OCI-LY7 (cell line): ENCODE data around the gene IFNL4. TPM values are rescaled to one million over a fixed set of nuclear protein-coding genes. Genes with fewer than 3 reads are reported as not detected.

Source experiments
- BruUV-seq: library from RNA; stranded (reverse); fragments of 400-500 nt; replicated peaks from 2 replicates; lab custom pipeline; 2021; lab: Mats Ljungman, UMichigan
- CTCF ChIA-PET: fragments of 300-600 bp; sonication (Branson Sonifier 250); formaldehyde crosslinking; loops from one replicate; lab custom pipeline; 2022; ENCODE audit warnings: antibody characterized with exemption; ENCODE audit not compliant: unreplicated experiment; lab: Charles Lee
- POLR2A ChIA-PET: fragments of 300-600 bp; sonication (Branson Sonifier 250); formaldehyde crosslinking; loops from one replicate; lab custom pipeline; 2022; ENCODE audit warnings: antibody characterized with exemption; lab: Charles Lee
- DNase-seq: peaks from one replicate; pipeline ENCODE4 v3.0.0-alpha.2; 2015; ENCODE audit warnings: low spot score
- H2AFZ ChIP-seq: fragments of 200-600 bp; sonication (generic), shearing (Covaris generic); 2 replicates; pipeline ENCODE4 v1.6.1; 2014; ENCODE audit warnings: mild to moderate bottlenecking, antibody characterized with exemption, low read length, moderate library complexity
- H3K27ac ChIP-seq: fragments of 200-600 bp; sonication (generic); 2 replicates; pipeline ENCODE4 v1.5.1; 2014; ENCODE audit warnings: mixed run types, low read depth, mild to moderate bottlenecking, moderate library complexity, low read length, inconsistent platforms; ENCODE audit not compliant: poor library complexity, severe bottlenecking
- H3K36me3 ChIP-seq: fragments of 200-600 bp; sonication (generic); 2 replicates; pipeline ENCODE4 v1.6.1; 2014; ENCODE audit warnings: mild to moderate bottlenecking, antibody characterized with exemption, low read length, moderate library complexity, mixed read lengths; ENCODE audit not compliant: insufficient read depth
- H3K4me1 ChIP-seq: fragments of 200-600 bp; sonication (generic); 2 replicates; pipeline ENCODE4 v1.5.1; 2014; ENCODE audit warnings: mild to moderate bottlenecking, low read length; ENCODE audit not compliant: insufficient read depth, poor library complexity, severe bottlenecking
- H3K4me2 ChIP-seq: fragments of 200-600 bp; sonication (generic); 2 replicates; pipeline ENCODE4 v1.6.1; 2014; ENCODE audit warnings: mild to moderate bottlenecking, low read length
- H3K4me3 ChIP-seq: fragments of 200-600 bp; sonication (generic); 2 replicates; pipeline ENCODE4 v1.5.1; 2014; ENCODE audit warnings: mild to moderate bottlenecking, low read depth, low read length; ENCODE audit not compliant: poor library complexity, severe bottlenecking
- H3K79me2 ChIP-seq: fragments of 200-600 bp; sonication (generic); 2 replicates; pipeline ENCODE4 v1.6.1; 2016; ENCODE audit warnings: low read depth, mild to moderate bottlenecking, low read length, moderate library complexity, mixed read lengths; ENCODE audit not compliant: insufficient read depth
- H3K9me2 ChIP-seq: fragments of 200-600 bp; sonication (generic); 2 replicates; pipeline ENCODE4 v1.6.1; 2016; ENCODE audit warnings: mild to moderate bottlenecking, low read length, mixed read lengths; ENCODE audit not compliant: insufficient read depth
- H3K9me3 ChIP-seq: fragments of 200-600 bp; sonication (generic); 2 replicates; pipeline ENCODE4 v1.6.1; 2014; ENCODE audit warnings: mild to moderate bottlenecking, mixed run types, low read length, mixed read lengths
- H4K20me1 ChIP-seq: fragments of 200-600 bp; sonication (generic); 2 replicates; pipeline ENCODE4 v1.6.1; 2014; ENCODE audit warnings: mild to moderate bottlenecking, antibody characterized with exemption, low read length, moderate library complexity, mixed read lengths; ENCODE audit not compliant: insufficient read depth
- EZH2phosphoT487 ChIP-seq: fragments of 200-600 bp; sonication (generic); IDR thresholded peaks from 2 replicates; pipeline ENCODE4 v1.6.1; 2018; ENCODE audit warnings: low read depth, borderline replicate concordance, mild to moderate bottlenecking, mixed run types, antibody characterized with exemption, low read length, moderate library complexity, mixed read lengths
- intact Hi-C: fragments of 100-400 bp; cut with micrococcal nuclease; formaldehyde crosslinking; loops from one replicate; pipeline ENCODE4 v1.10.0; 2022; ENCODE audit not compliant: unreplicated experiment
- total RNA-seq, 2 experiments: library from RNA; depleted of rRNA in 1 of 2; stranded (reverse); fragments of >200 nt in 1 of 2; shearing (Covaris generic) in 1 of 2; gene quantifications; 2 replicates each; pipeline ENCODE4 v1.2.3, GENCODE V29; 2014 to 2022
- TF ChIP-seq, protein P1 (sequence below): fragments of 200-600 bp; sonication (generic); conservative IDR thresholded peaks from 2 replicates; pipeline ENCODE4 v1.5.1; 2014; ENCODE audit warnings: mild to moderate bottlenecking, antibody characterized with exemption, low read length, moderate library complexity, mixed read lengths

The IFNL4 gene
- total RNA-seq, 2 experiments from 2014 or later, result not detected

DNA sequence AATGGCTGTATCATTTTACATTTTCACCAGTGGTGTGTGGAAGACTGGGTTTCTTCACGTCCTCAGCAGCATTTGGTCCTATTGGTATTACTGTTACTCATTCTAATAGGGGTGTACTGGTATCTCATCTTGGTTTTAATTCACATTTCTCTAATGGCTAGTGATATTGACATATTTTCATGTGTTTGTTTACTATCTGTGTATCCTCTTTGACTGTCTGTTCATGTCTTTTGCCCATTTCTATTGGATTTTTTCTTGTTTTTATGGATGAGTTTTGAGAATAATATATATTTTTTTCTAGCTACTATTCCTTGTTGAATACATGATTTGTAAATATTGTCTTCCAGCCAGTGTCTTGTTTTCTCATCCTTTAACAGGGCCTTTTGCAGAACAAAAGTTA lies 33.4 kb upstream of the IFNL4 start:
- Histone ChIP-seq H3K9me3 (peaks cover 8% of the 10 kb centered on the region; the same call in 1 of the 2 replicates), H3K36me3 (no peaks in the 10 kb centered on the region), H3K4me1 (no peaks in the 10 kb centered on the region), H3K4me2 (no peak overlapping the region), H3K4me3 (no peak overlapping the region), H3K79me2 (no peaks in the 10 kb centered on the region), H3K9me2 (no peaks in the 10 kb centered on the region), H4K20me1 (no peaks in the 10 kb centered on the region), H2AFZ (no peak overlapping the region), H3K27ac (no peak overlapping the region)
- ChIA-PET POLR2A (no interaction called here), CTCF (no interaction called here)
- TF ChIP-seq, protein P1, sequence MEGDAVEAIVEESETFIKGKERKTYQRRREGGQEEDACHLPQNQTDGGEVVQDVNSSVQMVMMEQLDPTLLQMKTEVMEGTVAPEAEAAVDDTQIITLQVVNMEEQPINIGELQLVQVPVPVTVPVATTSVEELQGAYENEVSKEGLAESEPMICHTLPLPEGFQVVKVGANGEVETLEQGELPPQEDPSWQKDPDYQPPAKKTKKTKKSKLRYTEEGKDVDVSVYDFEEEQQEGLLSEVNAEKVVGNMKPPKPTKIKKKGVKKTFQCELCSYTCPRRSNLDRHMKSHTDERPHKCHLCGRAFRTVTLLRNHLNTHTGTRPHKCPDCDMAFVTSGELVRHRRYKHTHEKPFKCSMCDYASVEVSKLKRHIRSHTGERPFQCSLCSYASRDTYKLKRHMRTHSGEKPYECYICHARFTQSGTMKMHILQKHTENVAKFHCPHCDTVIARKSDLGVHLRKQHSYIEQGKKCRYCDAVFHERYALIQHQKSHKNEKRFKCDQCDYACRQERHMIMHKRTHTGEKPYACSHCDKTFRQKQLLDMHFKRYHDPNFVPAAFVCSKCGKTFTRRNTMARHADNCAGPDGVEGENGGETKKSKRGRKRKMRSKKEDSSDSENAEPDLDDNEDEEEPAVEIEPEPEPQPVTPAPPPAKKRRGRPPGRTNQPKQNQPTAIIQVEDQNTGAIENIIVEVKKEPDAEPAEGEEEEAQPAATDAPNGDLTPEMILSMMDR, result no peak
- TF ChIP-seq EZH2phosphoT487, result no peak
- no peak for DNase-seq
- intact Hi-C loops, result no loop called here
- BruUV-seq, result no TSS peak

DNA sequence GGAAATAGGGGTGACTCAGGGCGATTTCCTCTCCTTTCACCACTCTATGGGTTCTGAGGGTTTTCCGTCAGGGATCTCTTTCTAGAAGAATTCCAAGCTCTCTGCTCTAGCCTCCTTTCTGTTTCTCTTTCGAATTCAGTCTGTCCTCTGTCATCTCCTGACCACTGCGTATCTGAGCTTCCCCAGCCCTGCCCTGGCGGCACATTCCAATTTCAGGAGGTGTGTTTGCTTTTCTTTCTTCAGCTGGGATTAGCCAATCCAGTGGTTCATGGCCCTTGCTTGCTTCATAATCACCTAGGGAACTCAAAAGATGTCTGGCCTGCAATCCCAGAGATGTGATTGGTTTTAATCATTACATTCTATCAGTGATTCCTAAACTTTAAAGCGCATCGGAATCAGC lies 28.9 kb upstream of the IFNL4 start:
- H4K20me1 ChIP-seq, result no peaks in the 10 kb centered on the region
- no peak overlapping the region for H3K4me2 ChIP-seq
- no TSS peak for BruUV-seq
- H3K27ac ChIP-seq, result no peak overlapping the region
- no peaks in the 10 kb centered on the region for H3K79me2 ChIP-seq
- no peaks in the 10 kb centered on the region for H3K9me2 ChIP-seq
- no peaks in the 10 kb centered on the region for H3K36me3 ChIP-seq
- no peaks in the 10 kb centered on the region for H3K9me3 ChIP-seq
- CTCF ChIA-PET, result no interaction called here
- TF ChIP-seq, protein P1, result no peak
- no peak for TF ChIP-seq EZH2phosphoT487
- intact Hi-C loops, result no loop called here
- no peak for DNase-seq
- no peak overlapping the region for H2AFZ ChIP-seq
- H3K4me1 ChIP-seq, result no peaks in the 10 kb centered on the region
- POLR2A ChIA-PET, result no interaction called here
- H3K4me3 ChIP-seq, result no peak overlapping the region

- H3K79me2 ChIP-seq, result no peaks in the 10 kb centered on the region
- CTCF ChIA-PET, result no interaction called here
Observed at GRCh38 chr19:39276740-39277139, 28.1 kb upstream of the IFNL4 start.

More at GRCh38 chr19:39276740-39277139, 28.1 kb upstream of the IFNL4 start:
- no peak for DNase-seq
- no peaks in the 10 kb centered on the region for H3K9me3 ChIP-seq
- H3K4me2 ChIP-seq, result no peak overlapping the region
- no TSS peak for BruUV-seq
- H3K36me3 ChIP-seq, result no peaks in the 10 kb centered on the region
- H3K9me2 ChIP-seq, result no peaks in the 10 kb centered on the region
- H3K4me1 ChIP-seq, result no peaks in the 10 kb centered on the region
- TF ChIP-seq, protein P1, result no peak
- no peak for TF ChIP-seq EZH2phosphoT487
- H4K20me1 ChIP-seq, result no peaks in the 10 kb centered on the region
- POLR2A ChIA-PET, result no interaction called here
- no peak overlapping the region for H3K27ac ChIP-seq
- intact Hi-C loops, result no loop called here
- no peak overlapping the region for H2AFZ ChIP-seq
- H3K4me3 ChIP-seq, result no peak overlapping the region
